Measurements from ENCODE around the gene ZNF662.
"Not testable (repeated sequence)": the region's sequence is repeated elsewhere in the genome, so short reads cannot be mapped to it uniquely, and the experiment has no call there.

Gene ZNF662

GRCh38 chr3:42906070-42906847 is at the start of gene ZNF662:
ZNF662 (plus strand) TSS chr3:42906142; CDS start chr3:42908115, 1,973 bp downstream.
- peak; percentile 10 for DNase-seq (ENCODE audit: low read depth)

GRCh38 chr3:42856544-42856943 is 49.4 kb upstream of the ZNF662 start:
- DNase-seq (ENCODE audit: low read depth) = no peak

GRCh38 chr3:42864321-42864950 is 41.5 kb upstream of the ZNF662 start:
- no peak for DNase-seq (ENCODE audit: low read depth)

- no peak for DNase-seq (ENCODE audit: low read depth)
Observed at GRCh38 chr3:42865256-42865655, 40.7 kb upstream of the ZNF662 start.

- no peak for DNase-seq (ENCODE audit: low read depth)
Observed at GRCh38 chr3:42867138-42867537, 38.8 kb upstream of the ZNF662 start.

GRCh38 chr3:42868841-42869240 is 37.1 kb upstream of the ZNF662 start:
- no peak for DNase-seq (ENCODE audit: low read depth)

GRCh38 chr3:42871592-42872196 is 34.2 kb upstream of the ZNF662 start:
- no peak for DNase-seq (ENCODE audit: low read depth)

- no peak for DNase-seq (ENCODE audit: low read depth)
Observed at GRCh38 chr3:42872718-42873117, 33.2 kb upstream of the ZNF662 start.

- no peak for DNase-seq (ENCODE audit: low read depth)
Observed at GRCh38 chr3:42873221-42873982, 32.5 kb upstream of the ZNF662 start.

GRCh38 chr3:42874749-42875148 is 31.2 kb upstream of the ZNF662 start:
- DNase-seq (ENCODE audit: low read depth) = no peak

- no peak for DNase-seq (ENCODE audit: low read depth)
Observed at GRCh38 chr3:42875325-42876151, 30.4 kb upstream of the ZNF662 start, which contains the start of gene CYP8B1. CYP8B1 (minus strand) TSS chr3:42875879; CDS start chr3:42875816, 63 bp downstream.

GRCh38 chr3:42876401-42876800 is 29.5 kb upstream of the ZNF662 start:
- no peak for DNase-seq (ENCODE audit: low read depth)

GRCh38 chr3:42876940-42877720 is 28.8 kb upstream of the ZNF662 start:
- no peak for DNase-seq (ENCODE audit: low read depth)

GRCh38 chr3:42877881-42878280 is 28.1 kb upstream of the ZNF662 start:
- DNase-seq (ENCODE audit: low read depth) = no peak

- no peak for DNase-seq (ENCODE audit: low read depth)
Observed at GRCh38 chr3:42880183-42880582, 25.8 kb upstream of the ZNF662 start.

- peak; percentile 47 for DNase-seq (ENCODE audit: low read depth)
Observed at GRCh38 chr3:42880601-42881451, 25.1 kb upstream of the ZNF662 start.

- not testable (repeated sequence) for DNase-seq (ENCODE audit: low read depth)
Observed at GRCh38 chr3:42883251-42883930, 22.6 kb upstream of the ZNF662 start.

- DNase-seq (ENCODE audit: low read depth) = no peak
Observed at GRCh38 chr3:42884324-42884723, 21.6 kb upstream of the ZNF662 start.

- DNase-seq (ENCODE audit: low read depth) = no peak
Observed at GRCh38 chr3:42886294-42886822, 19.6 kb upstream of the ZNF662 start.

All from GM04504 (cell line).